ENCODE data around the gene COPS2. TPM values are rescaled to one million over a fixed set of nuclear protein-coding genes. Genes with fewer than 3 reads are reported as not detected.

The COPS2 gene
- total and polyA plus RNA-seq, 10 of the 15 experiments (the other 5 are each of a cell fraction or from before 2014, with no cell fraction given): 31.5 to 115 (median 76.3) TPM

GRCh38 chr15:49168016-49168415 is 12.6 kb upstream of the COPS2 start:
- Histone ChIP-seq H3K4me2 (ENCODE audit: control insufficient read depth, insufficient read depth) (no peak overlapping the region), H4K20me1 (ENCODE audit: control insufficient read depth, insufficient read depth) (no peaks in the 10 kb centered on the region), H3K4me3 (no peak overlapping the region), H3K79me2 (ENCODE audit: control insufficient read depth, insufficient read depth, low read length) (no peaks in the 10 kb centered on the region; the same call in none of the 2 replicates), H3K27ac (ENCODE audit: control insufficient read depth, insufficient read depth) (no peak overlapping the region), H3K4me1 (ENCODE audit: control insufficient read depth, insufficient read depth, low read length) (no peaks in the 10 kb centered on the region), H3K9me3 (replicated peaks; ENCODE audit: control insufficient read depth, insufficient read depth, low read length) (no peaks in the 10 kb centered on the region), H3K27me3 (replicated peaks in 1 of 2; ENCODE audit: control insufficient read depth in 2 of 2, insufficient read depth in 2 of 2, low read length in 1 of 2) (no peaks in the 10 kb centered on the region), H2AFZ (ENCODE audit: control insufficient read depth, low read depth, low read length) (no peak overlapping the region), H3K36me3 (ENCODE audit: control insufficient read depth in 2 of 2, insufficient read depth in 2 of 2, low read length in 1 of 2) (no peaks in the 10 kb centered on the region), H3K9ac (ENCODE audit: control insufficient read depth, insufficient read depth, low read length) (no peak overlapping the region)
- intact Hi-C loops (cut with micrococcal nuclease; ENCODE audit: unreplicated experiment): no loop called here
- ChIA-PET RAD21 (ENCODE audit: unreplicated experiment) (no interaction called here), CTCF (no interaction called here), SMC1A (ENCODE audit: uncharacterized antibody, unreplicated experiment) (no interaction called here), POLR2A (no interaction called here)
- ATAC-seq (no peak), DNase-seq (ENCODE audit: low read depth, low spot score) (no peak), FAIRE-seq (no peak)
- in situ Hi-C loops (cut with MboI): loop anchor here (25.0 kb wide), 1 partner anchor 806 kb away; no protein-coding TSS in a partner anchor
- no peak for TF ChIP-seq RUNX3 (IDR thresholded peaks at IDR 0.05; ENCODE audit: low read length)
- no peak for TF ChIP-seq BACH1 (IDR thresholded peaks at IDR 0.05; ENCODE audit: borderline replicate concordance)
- no peak for TF ChIP-seq RB1 (IDR thresholded peaks at IDR 0.05; ENCODE audit: borderline replicate concordance)
- no peak for TF ChIP-seq MXI1 (IDR thresholded peaks at IDR 0.05; ENCODE audit: low read depth, low read length)
- no peak for TF ChIP-seq TCF7 (IDR thresholded peaks at IDR 0.05; ENCODE audit: borderline replicate concordance)
- TF ChIP-seq ZNF384 (IDR thresholded peaks at IDR 0.05; ENCODE audit: borderline replicate concordance, low read depth, low read length): no peak
- TF ChIP-seq TCF12 (IDR thresholded peaks at IDR 0.05; ENCODE audit: low read depth, low read length): no peak
- TF ChIP-seq WRNIP1 (IDR thresholded peaks at IDR 0.05; ENCODE audit: borderline replicate concordance, low read depth, low read length): no peak
- TF ChIP-seq EGR1 (IDR thresholded peaks at IDR 0.05; ENCODE audit: borderline replicate concordance in 1 of 2, low read depth in 2 of 2, low read length in 2 of 2): no peak
- TF ChIP-seq ZBED1 (IDR thresholded peaks at IDR 0.05; ENCODE audit: borderline replicate concordance): no peak
- TF ChIP-seq NR2C2 (IDR thresholded peaks at IDR 0.05; ENCODE audit: borderline replicate concordance, control insufficient read depth, insufficient read length, low read depth): no peak
- TF ChIP-seq, protein P1, sequence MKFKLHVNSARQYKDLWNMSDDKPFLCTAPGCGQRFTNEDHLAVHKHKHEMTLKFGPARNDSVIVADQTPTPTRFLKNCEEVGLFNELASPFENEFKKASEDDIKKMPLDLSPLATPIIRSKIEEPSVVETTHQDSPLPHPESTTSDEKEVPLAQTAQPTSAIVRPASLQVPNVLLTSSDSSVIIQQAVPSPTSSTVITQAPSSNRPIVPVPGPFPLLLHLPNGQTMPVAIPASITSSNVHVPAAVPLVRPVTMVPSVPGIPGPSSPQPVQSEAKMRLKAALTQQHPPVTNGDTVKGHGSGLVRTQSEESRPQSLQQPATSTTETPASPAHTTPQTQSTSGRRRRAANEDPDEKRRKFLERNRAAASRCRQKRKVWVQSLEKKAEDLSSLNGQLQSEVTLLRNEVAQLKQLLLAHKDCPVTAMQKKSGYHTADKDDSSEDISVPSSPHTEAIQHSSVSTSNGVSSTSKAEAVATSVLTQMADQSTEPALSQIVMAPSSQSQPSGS (IDR thresholded peaks at IDR 0.05; ENCODE audit: low read length): no peak
- TF ChIP-seq TARDBP (IDR thresholded peaks at IDR 0.05; ENCODE audit: borderline replicate concordance): no peak
- no TSS peak for BruUV-seq (replicated peaks)
- 98% methylated on average over 3 of the region's 3 CpGs for WGBS (ENCODE audit: insufficient coverage, insufficient replicate concordance, low lambda C conversion rate, missing lambda C conversion rate)
